Body of pancreas (tissue), 4 donors: ENCODE measurements around the gene RGS6.

Experiments
- CTCF ChIP-seq, 7 experiments: fragments of 450-650 bp in 4 of 7; fragments of 200-600 bp in 3 of 7; sonication (generic) in 3 of 7; IDR thresholded peaks; one replicate each; pipeline ENCODE4 v1.5.1; 2016 to 2019; ENCODE audit warnings: antibody characterized with exemption in 7 of 7
- POLR2A ChIP-seq, 3 donors: fragments of 450-650 bp; IDR thresholded peaks; one replicate each; pipeline ENCODE4 v1.6.1; 2016; ENCODE audit warnings: antibody characterized with exemption in 3 of 3, mild to moderate bottlenecking in 2 of 3

GRCh38 chr14:72452774-72453173, 520.5 kb downstream of the RGS6 start:
- TF ChIP-seq CTCF (IDR thresholded peaks at IDR 0.05) (no peak), POLR2A (IDR thresholded peaks at IDR 0.05) (no peak)
